Gastrocnemius medialis (tissue), 4 donors: ENCODE results near the gene ADGRD2.

Experiments
- CTCF ChIP-seq, 5 experiments: fragments of 450-650 bp in 3 of 5; fragments of 200-600 bp in 2 of 5; sonication (generic) in 2 of 5; IDR thresholded peaks in 4 of 5; conservative IDR thresholded peaks in 1 of 5; 1 replicate in 4 of 5; 2 replicates in 1 of 5; pipeline ENCODE4 v1.5.1; 2016 to 2019; ENCODE audit warnings: antibody characterized with exemption in 5 of 5, mild to moderate bottlenecking in 3 of 5, moderate library complexity in 3 of 5
- POLR2A ChIP-seq, 2 donors: fragments of 450-650 bp; IDR thresholded peaks; one replicate each; pipeline ENCODE4 v1.6.1; 2017; ENCODE audit warnings: antibody characterized with exemption in 2 of 2, mild to moderate bottlenecking in 2 of 2, moderate library complexity in 2 of 2

DNA sequence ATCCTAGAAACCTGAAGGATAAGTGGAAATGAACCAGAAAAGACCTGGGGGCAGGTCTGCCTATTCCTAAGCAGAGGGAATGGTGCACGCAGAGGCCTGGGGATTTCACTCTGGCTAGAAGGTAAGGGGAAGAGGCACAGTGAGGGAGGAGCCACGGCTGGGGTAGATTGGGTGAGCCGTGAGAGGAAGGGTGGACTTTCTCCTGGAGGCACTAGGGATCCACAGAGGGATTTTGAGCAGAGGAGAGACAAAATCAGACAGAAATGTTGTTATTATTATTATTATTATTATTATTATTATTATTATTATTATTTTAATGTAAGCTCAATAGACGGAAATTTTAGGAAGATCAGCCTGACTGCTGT is 3.0 kb upstream of the ADGRD2 start:
- no peak for TF ChIP-seq POLR2A (IDR thresholded peaks at IDR 0.05)
- no peak for TF ChIP-seq CTCF (IDR thresholded peaks at IDR 0.05 in 4 of 5, conservative IDR thresholded peaks at IDR 0.05 in 1 of 5)
